Measurements from ENCODE around the gene LENG9.
A peak's percentile ranks its signal among the peaks of the same experiment; 100 is the strongest.
"Not testable (repeated sequence)": the region's sequence is repeated elsewhere in the genome, so short reads cannot be mapped to it uniquely, and the experiment has no call there.

The LENG9 gene

GRCh38 chr19:54457773-54458647 is 5.6 kb downstream of the LENG9 start:
- peak; percentile 23 for DNase-seq

GRCh38 chr19:54456423-54457373 is 6.9 kb downstream of the LENG9 start:
- no peak for DNase-seq

GRCh38 chr19:54455786-54456422 is 7.7 kb downstream of the LENG9 start:
- DNase-seq = no peak

GRCh38 chr19:54454781-54455675 is 8.6 kb downstream of the LENG9 start:
- DNase-seq = no peak

GRCh38 chr19:54453921-54454780 is 9.4 kb downstream of the LENG9 start:
- DNase-seq = no peak

- DNase-seq = no peak
Observed at GRCh38 chr19:54452626-54453025, 11.0 kb downstream of the LENG9 start.

GRCh38 chr19:54451997-54452396 is 11.6 kb downstream of the LENG9 start:
- no peak for DNase-seq

GRCh38 chr19:54451331-54451871 is 12.2 kb downstream of the LENG9 start:
- peak; percentile 59 for DNase-seq

- peak; percentile 61 for DNase-seq
Observed at GRCh38 chr19:54449701-54450069, 13.9 kb downstream of the LENG9 start.

GRCh38 chr19:54448774-54449700 is 14.5 kb downstream of the LENG9 start, which contains the start of gene LENG8:
Gene LENG8, plus strand, starts transcription at chr19:54449199. Its CDS starts 2,146 bp downstream, at chr19:54451345.
- peak; percentile 98 for DNase-seq

- DNase-seq = peak; percentile 79
Observed at GRCh38 chr19:54448040-54448773, 15.4 kb downstream of the LENG9 start.

- not testable (repeated sequence) for DNase-seq
Observed at GRCh38 chr19:54446349-54446748, 17.2 kb downstream of the LENG9 start.

- DNase-seq = no peak
Observed at GRCh38 chr19:54444737-54445136, 18.8 kb downstream of the LENG9 start.

GRCh38 chr19:54440641-54441040 is 22.9 kb downstream of the LENG9 start:
- no peak for DNase-seq

- DNase-seq = peak; percentile 49
Observed at GRCh38 chr19:54439174-54439851, 24.3 kb downstream of the LENG9 start.

- no peak for DNase-seq
Observed at GRCh38 chr19:54436628-54437252, 26.8 kb downstream of the LENG9 start.

- DNase-seq = no peak
Observed at GRCh38 chr19:54436031-54436523, 27.5 kb downstream of the LENG9 start.

Data from DMS53 (cell line).